DMS153 treated with DMSO at 0.1 percent for 48 hours (cell line): ENCODE data around the gene PTPRK.

Experiments used
- DNase-seq: peaks from one replicate; lab custom pipeline; 2025; ENCODE audit not compliant: unreplicated experiment; lab: John Stamatoyannopoulos, UW

Gene PTPRK

DNA sequence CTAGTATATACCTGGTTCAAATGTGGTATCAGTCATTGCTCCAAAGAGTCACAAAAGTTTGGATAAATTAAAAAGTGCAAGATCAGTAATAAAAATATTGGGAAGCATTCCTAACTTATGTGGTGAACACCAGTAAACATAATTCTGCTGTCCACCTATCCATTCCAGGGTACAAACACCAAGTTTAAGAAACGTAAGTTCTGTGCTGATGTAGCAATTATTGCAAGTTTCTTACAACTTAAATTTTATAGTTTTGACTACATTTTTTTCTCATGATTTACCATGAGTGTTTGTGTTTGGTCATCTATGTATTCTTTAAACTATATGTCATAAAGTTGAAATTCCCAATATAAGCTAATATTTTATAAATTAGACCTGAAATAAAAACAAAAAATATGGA is 364.6 kb downstream of the PTPRK start:
- DNase-seq, result no peak

DNA sequence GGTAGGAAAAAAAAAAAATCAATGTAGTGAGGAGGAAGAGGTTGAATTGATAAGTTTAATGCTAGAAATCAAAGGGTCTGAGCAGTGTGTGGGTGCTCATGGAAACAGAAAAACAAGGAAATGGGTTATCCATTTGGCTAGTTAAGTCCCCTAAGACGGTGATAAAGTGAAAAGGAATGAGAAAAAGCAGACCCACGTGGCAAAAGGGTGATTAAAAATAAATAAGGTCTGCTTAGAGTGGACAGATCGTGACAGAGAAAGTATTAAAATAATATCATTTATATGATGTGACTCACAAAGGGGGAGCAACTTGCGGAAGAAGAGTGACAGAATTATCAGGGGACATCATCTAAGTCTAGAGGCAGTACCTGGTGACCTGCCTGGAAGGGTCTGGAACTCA is 367.8 kb downstream of the PTPRK start:
- no peak for DNase-seq

GRCh38 chr6:128150376-128150775 is 370.0 kb downstream of the PTPRK start:
- no peak for DNase-seq

DNA sequence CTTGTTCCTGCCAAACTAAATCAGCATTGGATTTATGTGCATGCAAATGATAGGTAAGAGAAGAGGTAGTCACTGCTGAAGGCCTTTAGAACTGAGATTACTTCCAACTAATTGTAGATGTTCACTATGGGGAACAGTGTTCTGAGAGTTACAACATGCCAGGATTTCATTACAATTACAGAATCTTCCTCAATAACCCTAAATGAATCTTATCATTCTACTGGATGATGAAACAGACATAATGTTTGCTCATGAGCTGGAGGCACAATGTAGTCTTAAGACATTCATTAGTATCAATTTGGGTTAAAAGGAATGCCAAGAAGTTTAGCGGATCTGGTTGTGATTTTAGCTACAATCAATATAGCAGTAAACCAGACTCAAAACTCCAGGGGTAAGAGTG is 370.6 kb downstream of the PTPRK start:
- no peak for DNase-seq

- no peak for DNase-seq
Observed at GRCh38 chr6:128144320-128144719, 376.1 kb downstream of the PTPRK start.

GRCh38 chr6:128141932-128142331 is 378.5 kb downstream of the PTPRK start:
- DNase-seq, result no peak

- DNase-seq, result no peak
Observed at GRCh38 chr6:128139519-128139918, 380.9 kb downstream of the PTPRK start.

DNA sequence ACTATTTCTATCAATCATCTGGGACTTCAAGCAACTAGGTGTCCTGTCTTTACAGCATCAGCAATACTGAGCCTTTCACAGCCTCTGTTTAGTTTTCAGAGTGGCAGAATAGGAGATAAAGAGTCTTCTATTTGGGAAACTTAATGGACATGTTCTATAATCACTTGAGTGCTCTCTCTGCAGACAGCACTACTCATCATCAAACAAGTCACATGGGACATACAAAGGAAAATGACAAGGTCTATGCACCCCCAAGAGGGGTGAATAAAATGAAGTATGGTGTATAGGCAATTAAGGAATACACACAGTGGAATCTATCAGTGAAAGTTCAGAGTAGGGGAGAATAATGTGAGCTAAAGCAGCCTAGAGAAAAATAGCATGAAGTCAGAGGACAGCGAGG is 381.7 kb downstream of the PTPRK start:
- DNase-seq, result no peak

DNA sequence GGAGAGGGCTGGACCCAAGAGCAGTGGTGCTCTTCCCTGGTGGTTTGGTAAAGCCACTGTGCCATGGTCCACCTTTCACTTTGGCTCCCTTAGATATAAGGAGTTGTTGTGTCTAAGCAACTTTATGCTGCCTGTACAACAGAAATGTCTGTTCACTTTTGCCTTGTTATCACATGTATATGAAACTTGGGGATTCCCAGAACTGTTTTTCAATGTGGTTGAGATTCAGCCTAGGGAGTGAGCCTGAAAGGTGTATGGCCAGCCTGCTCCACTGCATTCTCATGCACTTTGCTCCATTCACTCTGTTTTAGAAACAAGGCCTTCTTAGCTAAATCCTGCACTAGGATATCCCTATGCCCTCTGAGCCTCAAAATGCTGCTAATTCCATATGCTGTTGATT is 385.1 kb downstream of the PTPRK start:
- no peak for DNase-seq

GRCh38 chr6:128131566-128131965 is 388.8 kb downstream of the PTPRK start:
- no peak for DNase-seq

DNA sequence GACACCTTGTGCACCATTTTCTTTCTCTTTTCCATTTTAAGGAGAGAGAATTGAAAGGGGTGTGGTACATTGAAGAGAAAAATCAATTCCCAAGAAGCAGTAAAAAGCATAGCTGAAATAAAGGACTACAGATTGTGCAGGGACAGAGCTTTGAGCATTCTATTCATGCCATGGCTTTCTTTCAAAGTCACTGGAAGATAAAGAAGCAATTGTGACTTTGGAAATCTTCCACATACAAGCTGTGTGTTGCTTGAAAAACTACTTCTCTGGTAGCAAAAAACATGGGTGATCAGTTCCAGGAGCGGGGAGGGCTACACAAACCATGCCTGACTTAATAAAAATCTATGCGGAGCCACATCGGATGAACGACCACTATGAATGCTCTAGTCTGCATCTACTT is 389.4 kb downstream of the PTPRK start:
- no peak for DNase-seq

DNA sequence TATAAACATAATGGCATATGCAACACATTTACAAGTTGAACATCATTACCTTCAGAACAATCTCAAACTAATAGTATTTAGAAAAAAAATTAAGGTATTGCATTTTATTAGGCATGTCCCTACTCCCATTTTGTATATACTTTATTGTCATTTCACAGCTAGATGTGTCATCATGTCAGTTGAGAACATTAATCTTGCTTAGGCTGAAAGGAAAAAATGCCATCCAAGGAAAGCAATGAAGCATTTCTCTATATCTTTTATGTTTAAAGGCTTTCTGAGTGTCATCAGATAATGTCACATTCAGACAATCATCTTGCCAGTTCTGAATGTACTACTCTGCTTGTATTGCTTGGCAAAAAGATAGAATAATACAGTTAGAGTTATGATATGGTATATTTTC is 390.7 kb downstream of the PTPRK start:
- DNase-seq, result no peak

DNA sequence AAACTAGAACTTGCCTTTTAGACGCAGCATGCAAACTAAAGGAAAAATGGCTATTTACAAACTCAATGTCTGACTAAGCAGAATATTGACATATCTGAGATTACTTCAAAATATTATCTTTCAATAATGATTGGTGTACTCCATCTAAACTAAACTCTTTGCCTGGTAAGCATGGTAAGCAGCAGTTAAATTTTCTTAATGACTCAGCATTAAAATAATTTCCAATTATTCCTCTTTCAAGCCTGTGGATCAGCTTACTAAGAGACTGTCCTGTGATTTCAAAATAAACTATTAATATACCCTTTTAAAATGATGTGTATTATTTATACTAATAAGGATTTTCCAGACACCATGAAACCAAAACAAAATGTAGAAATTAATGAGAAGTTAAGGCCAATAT is 392.7 kb downstream of the PTPRK start:
- no peak for DNase-seq

GRCh38 chr6:128124713-128125112 is 395.7 kb downstream of the PTPRK start:
- no peak for DNase-seq

- DNase-seq, result no peak
Observed at GRCh38 chr6:128121610-128122009, 398.8 kb downstream of the PTPRK start.

- DNase-seq, result no peak
Observed at GRCh38 chr6:128121190-128121589, 399.2 kb downstream of the PTPRK start.

DNA sequence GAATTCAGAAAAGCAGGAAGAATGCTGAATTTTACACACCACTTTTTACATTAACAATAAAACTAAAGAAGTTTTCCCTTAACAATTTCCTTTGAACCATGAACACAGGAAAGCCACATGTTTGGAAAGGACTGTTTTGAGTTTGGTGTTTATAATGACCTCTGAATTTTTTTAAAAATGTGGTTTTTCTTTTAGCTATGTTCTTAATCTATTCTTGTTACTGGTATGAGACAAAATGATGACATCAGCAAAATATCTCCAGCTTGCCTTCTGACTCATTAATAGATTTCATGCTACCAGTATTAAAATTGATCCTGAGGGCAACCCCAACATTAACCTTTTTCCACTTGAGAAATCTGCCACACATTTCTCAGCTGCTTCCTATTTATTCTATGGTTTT is 402.0 kb downstream of the PTPRK start:
- no peak for DNase-seq

DNA sequence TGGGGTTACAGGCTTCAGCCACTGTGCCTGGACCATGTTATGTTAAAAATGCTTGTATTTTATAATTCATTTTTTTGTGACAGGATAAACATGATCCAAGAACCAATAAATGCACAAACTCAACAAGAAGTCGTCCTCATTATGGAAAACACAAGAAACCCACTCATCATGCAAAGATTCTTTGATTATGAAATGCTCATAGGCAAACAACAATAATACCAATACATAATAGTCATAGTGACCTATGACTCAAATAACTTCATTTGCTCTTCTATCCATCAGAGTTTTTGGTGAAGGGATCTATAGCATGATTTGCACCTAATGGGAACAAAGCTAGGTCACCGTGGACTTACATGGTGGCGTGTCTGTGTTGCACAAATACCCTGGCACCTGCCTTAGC is 402.5 kb downstream of the PTPRK start:
- no peak for DNase-seq

DNA sequence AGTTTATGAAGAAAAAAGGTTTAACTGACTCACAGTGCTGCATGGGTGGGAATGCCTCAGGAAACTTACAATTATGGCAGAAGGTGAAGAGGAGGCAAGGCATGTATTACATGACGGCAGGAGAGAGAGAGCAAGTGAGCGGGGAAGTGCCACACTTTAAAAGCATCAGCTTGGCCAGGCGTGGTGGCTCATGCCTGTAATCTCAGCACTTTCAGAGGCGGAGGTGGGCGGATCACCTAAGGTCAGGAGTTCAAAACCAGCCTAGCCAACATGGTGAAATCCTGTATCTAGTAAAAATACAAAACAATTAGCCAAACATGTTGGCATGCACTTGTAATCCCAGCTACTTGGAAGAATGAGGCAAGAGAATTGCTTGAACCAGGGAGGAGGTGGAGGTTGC is 406.2 kb downstream of the PTPRK start:
- DNase-seq, result no peak

DNA sequence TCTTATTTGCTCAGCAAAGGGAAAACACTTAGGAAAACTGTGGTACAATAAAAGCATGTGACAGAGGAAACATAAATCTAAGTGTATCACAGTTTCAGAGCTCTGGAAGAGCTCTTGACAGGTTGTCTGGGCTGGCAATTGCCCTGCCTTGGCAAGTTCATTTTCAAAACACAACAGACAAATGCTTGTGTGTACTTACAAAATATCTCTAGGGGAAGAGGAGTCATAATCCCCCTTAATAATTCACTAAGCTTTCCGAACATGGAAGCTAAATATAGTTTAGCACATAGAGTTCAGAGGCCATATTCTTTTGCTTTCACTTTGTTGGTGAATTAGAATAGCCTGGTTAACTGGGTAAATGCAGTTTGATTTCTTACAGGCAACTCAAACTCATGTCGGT is 407.9 kb downstream of the PTPRK start:
- DNase-seq, result peak; percentile 58

- no peak for DNase-seq
Observed at GRCh38 chr6:128111096-128111495, 409.3 kb downstream of the PTPRK start.

DNA sequence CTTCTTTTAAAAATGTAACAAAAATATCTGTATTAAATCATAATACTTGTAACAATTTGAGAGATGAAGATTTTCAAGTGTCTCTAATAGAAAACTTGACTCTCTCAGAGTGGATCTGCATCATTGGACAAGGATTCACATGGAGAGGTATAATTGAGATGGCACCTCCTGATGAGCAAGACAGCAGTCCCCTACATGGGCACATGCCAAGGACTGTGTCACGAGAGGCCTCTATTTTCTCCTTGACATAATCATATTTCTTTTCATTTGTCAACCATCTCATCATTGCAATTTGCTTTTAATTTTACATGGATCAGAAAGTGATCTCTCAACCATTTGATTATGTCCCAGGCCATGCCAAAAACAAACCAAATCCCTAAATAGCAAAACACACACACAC is 412.7 kb downstream of the PTPRK start:
- no peak for DNase-seq

DNA sequence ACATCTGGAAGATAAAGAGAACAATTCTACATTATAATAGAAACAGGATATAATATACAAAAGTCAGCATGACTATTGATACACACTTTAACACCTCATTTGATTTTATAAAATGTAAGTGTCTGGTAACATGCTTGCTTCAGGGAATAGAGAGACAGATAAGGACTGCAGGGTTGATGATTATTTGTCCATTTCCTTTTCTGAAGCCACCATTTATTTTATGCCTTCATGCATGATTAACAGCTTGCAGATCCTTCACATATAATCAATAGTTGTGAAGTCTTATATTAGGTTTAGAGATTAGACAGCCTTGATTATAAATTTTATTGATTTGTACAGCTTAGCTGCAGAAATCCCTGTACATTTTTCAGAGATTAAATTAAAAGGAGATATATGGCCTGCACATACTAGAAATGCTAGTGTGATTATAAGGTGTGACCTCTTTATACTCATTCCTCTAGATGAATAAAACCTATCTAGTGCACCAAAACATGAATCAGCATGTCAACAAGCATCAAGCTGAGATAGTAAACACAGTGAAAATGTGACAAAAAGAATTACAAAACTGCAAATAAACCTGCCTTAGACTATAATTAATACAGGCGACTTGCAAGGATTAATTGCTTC is 420.7 kb downstream of the PTPRK start:
- no peak for DNase-seq
